OCI-LY7 (cell line): Measurements from ENCODE around the gene TC2N.

Experiments
- CTCF ChIP-seq: fragments of 200-600 bp; sonication (generic); conservative IDR thresholded peaks from 2 replicates; pipeline ENCODE4 v1.5.1; 2014; ENCODE audit warnings: mild to moderate bottlenecking, antibody characterized with exemption, low read length, moderate library complexity, mixed read lengths
- EZH2phosphoT487 ChIP-seq: fragments of 200-600 bp; sonication (generic); IDR thresholded peaks from 2 replicates; pipeline ENCODE4 v1.6.1; 2018; ENCODE audit warnings: low read depth, borderline replicate concordance, mild to moderate bottlenecking, mixed run types, antibody characterized with exemption, low read length, moderate library complexity, mixed read lengths

GRCh38 chr14:91904483-91904882 lies 37.1 kb upstream of the TC2N start:
- no peak for TF ChIP-seq CTCF
- TF ChIP-seq EZH2phosphoT487 = no peak
